ENCODE data around the gene CHPT1.

DNA sequence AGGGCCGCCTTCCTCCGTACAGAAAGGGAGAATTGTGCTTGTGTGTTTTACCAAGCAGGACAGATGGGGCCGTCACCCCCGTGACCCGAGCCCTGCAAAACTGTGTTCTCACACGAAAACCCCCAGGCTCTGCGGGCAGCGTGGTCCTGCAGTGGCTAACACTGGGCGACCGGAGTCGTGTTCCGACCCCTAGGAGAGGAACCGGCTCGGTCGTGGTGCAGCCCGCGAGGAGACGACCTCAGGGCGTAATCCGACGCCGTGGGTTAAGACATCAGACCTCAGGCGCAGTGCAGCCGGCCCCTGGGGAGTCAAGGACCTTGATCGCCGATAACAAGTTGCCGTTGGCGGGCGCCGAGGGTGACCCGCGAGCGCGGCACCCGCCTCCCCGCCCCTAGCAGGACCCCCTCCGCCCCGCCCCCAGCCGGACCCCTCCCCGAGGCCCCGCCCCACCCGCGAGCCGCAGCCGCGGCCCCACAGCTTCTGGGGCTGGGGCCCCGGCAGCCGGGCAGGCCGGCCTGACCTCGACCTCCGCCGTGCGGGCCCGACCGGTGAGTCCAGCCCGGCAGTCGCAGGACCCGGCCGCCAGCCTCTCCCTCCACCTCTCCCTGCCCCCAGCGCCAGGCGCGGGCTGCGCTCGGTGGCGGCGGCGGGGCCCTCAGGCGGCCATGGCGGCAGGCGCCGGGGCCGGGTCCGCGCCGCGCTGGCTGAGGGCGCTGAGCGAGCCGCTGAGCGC lies at the start of gene CHPT1:
- TF ChIP-seq, protein P1, sequence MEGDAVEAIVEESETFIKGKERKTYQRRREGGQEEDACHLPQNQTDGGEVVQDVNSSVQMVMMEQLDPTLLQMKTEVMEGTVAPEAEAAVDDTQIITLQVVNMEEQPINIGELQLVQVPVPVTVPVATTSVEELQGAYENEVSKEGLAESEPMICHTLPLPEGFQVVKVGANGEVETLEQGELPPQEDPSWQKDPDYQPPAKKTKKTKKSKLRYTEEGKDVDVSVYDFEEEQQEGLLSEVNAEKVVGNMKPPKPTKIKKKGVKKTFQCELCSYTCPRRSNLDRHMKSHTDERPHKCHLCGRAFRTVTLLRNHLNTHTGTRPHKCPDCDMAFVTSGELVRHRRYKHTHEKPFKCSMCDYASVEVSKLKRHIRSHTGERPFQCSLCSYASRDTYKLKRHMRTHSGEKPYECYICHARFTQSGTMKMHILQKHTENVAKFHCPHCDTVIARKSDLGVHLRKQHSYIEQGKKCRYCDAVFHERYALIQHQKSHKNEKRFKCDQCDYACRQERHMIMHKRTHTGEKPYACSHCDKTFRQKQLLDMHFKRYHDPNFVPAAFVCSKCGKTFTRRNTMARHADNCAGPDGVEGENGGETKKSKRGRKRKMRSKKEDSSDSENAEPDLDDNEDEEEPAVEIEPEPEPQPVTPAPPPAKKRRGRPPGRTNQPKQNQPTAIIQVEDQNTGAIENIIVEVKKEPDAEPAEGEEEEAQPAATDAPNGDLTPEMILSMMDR (IDR thresholded peaks at IDR 0.05 in 8 of 11, conservative IDR thresholded peaks at IDR 0.05 in 3 of 11): no peak
- peak; percentile 19 to 59 (median 55) for TF ChIP-seq POLR2A (IDR thresholded peaks at IDR 0.05)

Measured in spleen (tissue), 7 donors.